Upper lobe of right lung (tissue), 1 donor: ENCODE measurements around the gene PLA2G1B. TPM values are rescaled to one million over a fixed set of nuclear protein-coding genes. Genes with fewer than 3 reads are reported as not detected.

Source experiments
- ATAC-seq: fragments of 200-7000 bp; cut with Tn5 transposase; one replicate; pipeline ENCODE4 v1.9.1; 2020; ENCODE audit warnings: mild to moderate bottlenecking, moderate library complexity
- DNase-seq: peaks from one replicate; pipeline ENCODE4 v3.0.0-alpha.2; 2020
- H3K27ac ChIP-seq: fragments of 200-600 bp; one replicate; pipeline ENCODE4 v1.8.0; 2022
- H3K27me3 ChIP-seq: fragments of 200-600 bp; one replicate; pipeline ENCODE4 v1.8.0; 2022; ENCODE audit warnings: mild to moderate bottlenecking
- H3K36me3 ChIP-seq: fragments of 200-600 bp; one replicate; pipeline ENCODE4 v1.8.0; 2022
- H3K4me1 ChIP-seq: fragments of 200-600 bp; one replicate; pipeline ENCODE4 v1.8.0; 2022
- H3K4me3 ChIP-seq: fragments of 200-600 bp; one replicate; pipeline ENCODE4 v1.8.0; 2022; ENCODE audit warnings: mild to moderate bottlenecking
- H3K9me3 ChIP-seq: fragments of 200-600 bp; one replicate; pipeline ENCODE4 v1.8.0; 2022
- intact Hi-C: fragments of 100-400 bp; cut with DNase I; formaldehyde crosslinking; loops from one replicate; pipeline ENCODE4 v1.11.0; 2022
- total RNA-seq: library from RNA; stranded (reverse); fragmentation: NEBNext Ultra II Directional; extraction: Animal tissue kit (Norgen Biotek cat#: 25700); gene quantifications from one replicate; pipeline ENCODE4 v1.2.1, GENCODE V29; 2021
- TF ChIP-seq, protein P1 (sequence below): fragments of 200-600 bp; IDR thresholded peaks from one replicate; pipeline ENCODE4 v1.8.0; 2022; ENCODE audit warnings: antibody characterized with exemption
- donor health status: DM: no; HTN: yes; CAD: no; lungs with severe emphysema.

Gene PLA2G1B
- total RNA-seq, 1 donor from 2014 or later: 62.2 TPM

DNA sequence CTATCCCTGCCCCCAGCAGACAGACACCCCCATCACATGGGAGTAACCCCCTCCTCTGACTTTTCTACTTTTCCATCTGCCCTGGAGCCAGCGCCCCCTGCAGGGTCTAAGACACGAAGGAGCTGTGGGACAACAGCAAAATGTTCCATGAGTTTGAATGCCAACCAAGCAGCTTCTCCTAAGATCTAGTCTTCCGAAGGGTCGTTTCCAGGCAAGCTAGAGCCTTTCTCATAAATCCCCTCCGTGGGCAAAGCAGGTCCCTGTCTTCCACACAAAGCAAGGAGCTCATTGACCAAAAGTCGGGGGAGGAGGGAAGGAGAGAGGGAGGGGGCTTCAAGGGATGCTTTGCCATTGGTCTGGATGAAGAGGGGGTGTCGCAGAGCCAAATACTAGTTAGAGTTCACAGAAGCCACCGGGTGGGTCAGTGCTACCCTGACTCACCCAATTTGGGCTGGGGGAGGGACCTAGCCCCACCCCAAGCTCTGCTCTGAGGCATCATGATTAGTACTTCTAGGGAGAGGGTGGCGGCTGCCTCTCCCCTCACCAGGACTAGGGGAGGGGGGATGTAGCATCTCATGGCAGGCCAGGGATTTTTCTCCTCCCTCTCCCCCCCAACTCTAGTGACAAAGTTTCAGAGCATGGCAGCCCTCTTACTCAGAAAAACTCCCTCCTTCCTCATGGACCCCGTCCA, 39.8 kb upstream of the PLA2G1B start:
- DNase-seq: no peak
- no peak overlapping the region for H3K27ac ChIP-seq
- intact Hi-C loops: loop anchor here (10.0 kb wide), 1 partner anchor 57 kb away; no protein-coding TSS in a partner anchor
- TF ChIP-seq, protein P1, sequence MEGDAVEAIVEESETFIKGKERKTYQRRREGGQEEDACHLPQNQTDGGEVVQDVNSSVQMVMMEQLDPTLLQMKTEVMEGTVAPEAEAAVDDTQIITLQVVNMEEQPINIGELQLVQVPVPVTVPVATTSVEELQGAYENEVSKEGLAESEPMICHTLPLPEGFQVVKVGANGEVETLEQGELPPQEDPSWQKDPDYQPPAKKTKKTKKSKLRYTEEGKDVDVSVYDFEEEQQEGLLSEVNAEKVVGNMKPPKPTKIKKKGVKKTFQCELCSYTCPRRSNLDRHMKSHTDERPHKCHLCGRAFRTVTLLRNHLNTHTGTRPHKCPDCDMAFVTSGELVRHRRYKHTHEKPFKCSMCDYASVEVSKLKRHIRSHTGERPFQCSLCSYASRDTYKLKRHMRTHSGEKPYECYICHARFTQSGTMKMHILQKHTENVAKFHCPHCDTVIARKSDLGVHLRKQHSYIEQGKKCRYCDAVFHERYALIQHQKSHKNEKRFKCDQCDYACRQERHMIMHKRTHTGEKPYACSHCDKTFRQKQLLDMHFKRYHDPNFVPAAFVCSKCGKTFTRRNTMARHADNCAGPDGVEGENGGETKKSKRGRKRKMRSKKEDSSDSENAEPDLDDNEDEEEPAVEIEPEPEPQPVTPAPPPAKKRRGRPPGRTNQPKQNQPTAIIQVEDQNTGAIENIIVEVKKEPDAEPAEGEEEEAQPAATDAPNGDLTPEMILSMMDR: peak; percentile 16
- H3K9me3 ChIP-seq: no peaks in the 10 kb centered on the region
- ATAC-seq: no peak
- H3K4me3 ChIP-seq: no peak overlapping the region
- H3K27me3 ChIP-seq: peaks cover 36% of the 10 kb centered on the region
- peaks cover 7% of the 10 kb centered on the region for H3K4me1 ChIP-seq
- no peaks in the 10 kb centered on the region for H3K36me3 ChIP-seq

- H3K36me3 ChIP-seq: no peaks in the 10 kb centered on the region
- no peak overlapping the region for H3K4me3 ChIP-seq
- TF ChIP-seq, protein P1: no peak
- intact Hi-C loops: loop anchor here (10.0 kb wide), 1 partner anchor 58 kb away; no protein-coding TSS in a partner anchor
- ATAC-seq: no peak
- no peak for DNase-seq
- H3K27ac ChIP-seq: no peak overlapping the region
- peaks cover 7% of the 10 kb centered on the region for H3K4me1 ChIP-seq
- H3K9me3 ChIP-seq: no peaks in the 10 kb centered on the region
- H3K27me3 ChIP-seq: peaks cover 37% of the 10 kb centered on the region
Measured at GRCh38 chr12:120366845-120367232, 39.3 kb upstream of the PLA2G1B start.

GRCh38 chr12:120366341-120366705, 38.7 kb upstream of the PLA2G1B start:
- H3K4me3 ChIP-seq: no peak overlapping the region
- H3K27me3 ChIP-seq: peaks cover 42% of the 10 kb centered on the region
- TF ChIP-seq, protein P1: no peak
- H3K9me3 ChIP-seq: no peaks in the 10 kb centered on the region
- H3K27ac ChIP-seq: no peak overlapping the region
- H3K36me3 ChIP-seq: no peaks in the 10 kb centered on the region
- ATAC-seq (no peak), DNase-seq (no peak)
- H3K4me1 ChIP-seq: peaks cover 7% of the 10 kb centered on the region
- intact Hi-C loops: loop anchor here (10.0 kb wide), 1 partner anchor 58 kb away; no protein-coding TSS in a partner anchor

GRCh38 chr12:120365675-120366340, 38.2 kb upstream of the PLA2G1B start:
- Histone ChIP-seq H3K36me3 (no peaks in the 10 kb centered on the region), H3K27ac (no peak overlapping the region), H3K4me3 (no peak overlapping the region), H3K9me3 (no peaks in the 10 kb centered on the region), H3K27me3 (peaks cover 43% of the 10 kb centered on the region), H3K4me1 (peaks cover 7% of the 10 kb centered on the region)
- intact Hi-C loops: loop anchor here (10.0 kb wide), 1 partner anchor 59 kb away; no protein-coding TSS in a partner anchor
- DNase-seq (no peak), ATAC-seq (no peak)
- TF ChIP-seq, protein P1: no peak

GRCh38 chr12:120364487-120364886, 36.9 kb upstream of the PLA2G1B start:
- H3K27me3 ChIP-seq: peaks cover 31% of the 10 kb centered on the region

More at GRCh38 chr12:120364487-120364886, 36.9 kb upstream of the PLA2G1B start:
- intact Hi-C loops: loop anchor here (10.0 kb wide), 1 partner anchor 60 kb away; no protein-coding TSS in a partner anchor
- no peak for ATAC-seq
- H3K4me3 ChIP-seq: no peak overlapping the region
- TF ChIP-seq, protein P1: no peak
- H3K4me1 ChIP-seq: peaks cover 4% of the 10 kb centered on the region
- no peak for DNase-seq
- H3K36me3 ChIP-seq: no peaks in the 10 kb centered on the region
- H3K27ac ChIP-seq: no peak overlapping the region
- no peaks in the 10 kb centered on the region for H3K9me3 ChIP-seq
